HG02970 (cell line): ENCODE measurements around the gene GSG1L.

ENCODE experiments used
- ATAC-seq: cut with Tn5 transposase; IDR thresholded peaks from one replicate; pipeline ENCODE4 v1.9.1; 2021; ENCODE audit warnings: mild to moderate bottlenecking, moderate library complexity, moderate number of reproducible peaks; ENCODE audit not compliant: unreplicated experiment, low FRiP score

The GSG1L gene

GRCh38 chr16:28067604-28068379 lies 4.3 kb upstream of the GSG1L start:
- no peak for ATAC-seq

- ATAC-seq: no peak
These were observed 1.3 kb upstream of the GSG1L start for GRCh38 chr16:28064706-28065249.

GRCh38 chr16:28064150-28064549 lies 636 bp upstream of the GSG1L start:
- no peak for ATAC-seq

- ATAC-seq: no peak
These were observed 530 bp downstream of the GSG1L start for GRCh38 chr16:28062847-28063521.

GRCh38 chr16:28062261-28062846 lies 1.2 kb downstream of the GSG1L start:
- no peak for ATAC-seq

GRCh38 chr16:28061352-28062101 lies 2.0 kb downstream of the GSG1L start:
- ATAC-seq: no peak

GRCh38 chr16:28059841-28060575 lies 3.5 kb downstream of the GSG1L start:
- ATAC-seq: no peak

GRCh38 chr16:28058839-28059589 lies 4.5 kb downstream of the GSG1L start:
- no peak for ATAC-seq

- no peak for ATAC-seq
These were observed 5.6 kb downstream of the GSG1L start for GRCh38 chr16:28057949-28058348.

- ATAC-seq: no peak
These were observed 10.1 kb downstream of the GSG1L start for GRCh38 chr16:28053461-28053860.

GRCh38 chr16:28052274-28053128 lies 11.0 kb downstream of the GSG1L start:
- no peak for ATAC-seq

- ATAC-seq: no peak
These were observed 12.0 kb downstream of the GSG1L start for GRCh38 chr16:28051486-28051885.

- ATAC-seq: no peak
These were observed 20.7 kb downstream of the GSG1L start for GRCh38 chr16:28042811-28043210.

- no peak for ATAC-seq
These were observed 21.9 kb downstream of the GSG1L start for GRCh38 chr16:28041615-28042014.

- no peak for ATAC-seq
These were observed 23.5 kb downstream of the GSG1L start for GRCh38 chr16:28040039-28040438.

GRCh38 chr16:28039493-28039892 lies 24.0 kb downstream of the GSG1L start:
- ATAC-seq: no peak

- ATAC-seq: no peak
These were observed 25.1 kb downstream of the GSG1L start for GRCh38 chr16:28038409-28038808.

- ATAC-seq: no peak
These were observed 27.6 kb downstream of the GSG1L start for GRCh38 chr16:28035866-28036393.
